GM21619 (cell line): ENCODE results near the gene VWCE.

ENCODE experiments used
- ATAC-seq: cut with Tn5 transposase; IDR thresholded peaks from one replicate; pipeline ENCODE4 v1.9.1; 2021; ENCODE audit not compliant: unreplicated experiment

The VWCE gene, protein sequence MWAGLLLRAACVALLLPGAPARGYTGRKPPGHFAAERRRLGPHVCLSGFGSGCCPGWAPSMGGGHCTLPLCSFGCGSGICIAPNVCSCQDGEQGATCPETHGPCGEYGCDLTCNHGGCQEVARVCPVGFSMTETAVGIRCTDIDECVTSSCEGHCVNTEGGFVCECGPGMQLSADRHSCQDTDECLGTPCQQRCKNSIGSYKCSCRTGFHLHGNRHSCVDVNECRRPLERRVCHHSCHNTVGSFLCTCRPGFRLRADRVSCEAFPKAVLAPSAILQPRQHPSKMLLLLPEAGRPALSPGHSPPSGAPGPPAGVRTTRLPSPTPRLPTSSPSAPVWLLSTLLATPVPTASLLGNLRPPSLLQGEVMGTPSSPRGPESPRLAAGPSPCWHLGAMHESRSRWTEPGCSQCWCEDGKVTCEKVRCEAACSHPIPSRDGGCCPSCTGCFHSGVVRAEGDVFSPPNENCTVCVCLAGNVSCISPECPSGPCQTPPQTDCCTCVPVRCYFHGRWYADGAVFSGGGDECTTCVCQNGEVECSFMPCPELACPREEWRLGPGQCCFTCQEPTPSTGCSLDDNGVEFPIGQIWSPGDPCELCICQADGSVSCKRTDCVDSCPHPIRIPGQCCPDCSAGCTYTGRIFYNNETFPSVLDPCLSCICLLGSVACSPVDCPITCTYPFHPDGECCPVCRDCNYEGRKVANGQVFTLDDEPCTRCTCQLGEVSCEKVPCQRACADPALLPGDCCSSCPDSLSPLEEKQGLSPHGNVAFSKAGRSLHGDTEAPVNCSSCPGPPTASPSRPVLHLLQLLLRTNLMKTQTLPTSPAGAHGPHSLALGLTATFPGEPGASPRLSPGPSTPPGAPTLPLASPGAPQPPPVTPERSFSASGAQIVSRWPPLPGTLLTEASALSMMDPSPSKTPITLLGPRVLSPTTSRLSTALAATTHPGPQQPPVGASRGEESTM

DNA sequence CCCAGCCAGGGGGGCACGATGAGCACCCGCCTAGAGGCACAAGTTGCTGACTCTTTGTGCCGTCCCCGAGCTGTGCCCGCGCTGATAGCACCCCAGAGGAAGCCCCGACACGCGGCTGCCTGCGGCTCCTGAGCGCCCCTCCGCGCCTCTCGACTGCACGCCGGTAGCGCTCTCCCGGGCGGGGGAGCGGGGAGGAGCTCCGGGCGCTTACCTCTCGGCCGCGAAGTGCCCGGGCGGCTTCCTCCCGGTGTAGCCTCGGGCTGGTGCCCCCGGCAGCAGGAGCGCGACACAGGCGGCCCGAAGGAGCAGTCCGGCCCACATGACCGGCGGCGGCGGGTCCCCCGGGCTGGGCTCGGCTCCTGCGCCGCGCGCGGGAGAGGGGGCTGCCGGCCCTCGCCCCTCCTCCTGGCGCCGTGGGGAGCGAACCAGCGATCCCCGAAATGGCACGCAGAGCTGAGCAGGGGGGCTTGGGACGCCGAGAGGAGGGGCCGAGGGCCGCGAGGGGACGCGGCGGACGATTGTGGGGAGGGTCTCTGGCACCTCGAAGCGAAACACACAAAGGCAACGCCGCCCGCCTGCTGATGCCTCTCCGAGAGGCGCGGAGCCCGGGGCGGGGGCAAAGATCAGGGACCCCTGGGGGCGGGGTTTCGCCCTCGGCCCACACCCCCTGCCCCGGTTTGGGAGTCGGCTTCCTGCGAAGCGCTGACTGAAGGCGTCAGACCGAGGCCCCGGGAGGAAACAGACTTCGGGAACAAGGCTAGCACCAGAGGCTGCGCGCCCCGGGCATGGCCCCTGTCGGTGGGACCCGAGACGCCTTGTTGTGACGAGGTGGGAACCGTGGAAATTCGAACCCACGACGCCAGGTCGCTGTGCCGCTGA lies at the start of gene VWCE:
Gene VWCE, minus strand, starts transcription at position 600 of the 879 bp plus-strand sequence. Its CDS starts 279 bp downstream, at position 321.
- ATAC-seq = peak; percentile 63

DNA sequence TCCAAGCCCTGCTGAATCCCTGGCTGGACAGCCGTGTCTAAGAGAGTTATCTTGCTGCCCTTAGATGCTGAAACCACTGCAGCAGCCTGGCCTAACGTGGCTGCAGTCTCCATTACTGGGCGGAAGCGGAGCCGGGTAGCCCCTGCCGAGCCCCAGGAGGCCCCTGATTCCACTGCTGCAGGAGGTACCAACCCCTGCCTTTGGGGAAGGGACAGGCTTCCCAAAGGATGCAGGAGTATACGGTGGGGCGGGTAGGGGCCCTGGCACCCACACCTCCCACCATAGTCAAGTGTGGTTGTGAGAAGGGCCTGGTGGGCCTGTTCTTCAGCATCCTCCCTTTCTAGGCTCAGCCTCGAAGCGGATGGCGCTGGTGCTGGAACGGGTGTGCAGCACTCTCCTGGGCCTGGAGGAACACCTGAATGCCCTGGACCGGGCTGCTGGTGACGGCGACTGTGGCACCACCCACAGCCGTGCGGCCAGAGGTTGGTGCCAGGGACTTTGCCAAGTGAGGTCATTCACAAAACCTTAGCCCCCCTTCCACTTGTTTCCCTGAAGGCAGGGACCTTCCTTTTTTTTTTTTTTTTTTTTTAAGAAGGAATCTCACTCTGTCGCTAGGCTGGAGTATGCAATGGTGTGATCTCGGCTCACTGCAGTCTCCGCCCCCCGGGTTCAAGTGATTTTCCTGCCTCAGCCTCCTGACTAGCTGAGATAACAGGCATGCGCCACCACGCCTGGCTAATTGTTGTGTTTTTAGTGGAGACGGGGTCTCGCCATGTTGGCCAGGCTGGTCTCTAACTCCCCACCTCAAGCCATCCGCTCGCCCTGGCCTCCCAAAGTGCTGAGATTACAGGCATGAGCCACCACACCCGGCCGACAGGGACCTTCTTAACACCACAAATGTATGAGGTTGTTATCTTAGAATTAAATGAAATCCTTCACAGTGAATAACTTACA lies 49.0 kb upstream of the VWCE start:
- ATAC-seq = no peak

DNA sequence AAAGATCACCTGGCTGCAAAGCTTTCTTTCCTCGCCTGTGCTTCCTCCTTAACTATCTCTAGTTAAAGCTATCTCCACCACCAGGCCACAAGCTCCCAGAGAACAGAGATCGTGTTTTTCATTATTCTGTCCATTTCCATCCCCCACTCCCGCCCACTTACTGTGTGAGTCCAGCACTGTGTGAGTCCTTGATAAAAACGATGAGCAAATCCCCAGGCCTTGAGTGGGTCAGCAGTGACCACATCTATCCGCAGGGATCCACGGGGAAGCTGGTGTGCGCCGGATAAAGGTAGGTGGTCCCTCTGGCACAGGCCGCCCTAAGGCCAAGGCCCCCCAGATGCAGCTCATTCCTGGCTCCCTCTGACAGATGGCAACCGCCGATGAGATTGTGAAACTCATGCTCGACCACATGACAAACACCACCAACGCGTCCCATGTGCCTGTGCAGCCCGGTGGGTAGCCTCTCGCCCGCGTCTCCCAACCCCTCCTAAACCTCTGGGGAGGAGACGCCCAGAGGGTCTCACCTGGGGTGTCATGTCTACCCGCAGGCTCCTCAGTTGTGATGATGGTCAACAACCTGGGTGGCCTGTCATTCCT lies 47.2 kb upstream of the VWCE start:
- no peak for ATAC-seq

DNA sequence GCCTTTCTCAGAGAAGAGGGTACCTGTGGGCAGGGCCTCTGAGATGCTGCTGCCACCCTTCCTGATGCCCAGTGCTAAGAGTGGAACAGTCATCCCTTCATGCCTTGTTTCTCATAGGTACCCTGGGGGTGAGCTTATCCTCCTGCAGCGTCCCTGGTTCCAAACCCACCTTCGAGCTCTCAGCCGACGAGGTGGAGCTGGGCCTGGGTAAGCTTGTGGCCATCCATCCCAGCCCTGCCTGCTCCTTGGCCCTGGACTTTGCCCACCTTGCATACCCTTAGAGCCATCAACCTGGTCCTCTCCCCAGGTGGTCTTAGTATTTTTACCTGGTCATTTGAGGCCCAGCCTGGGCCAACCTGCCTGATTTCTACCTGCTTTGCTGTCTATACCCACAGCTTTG lies 46.6 kb upstream of the VWCE start:
- ATAC-seq = no peak

DNA sequence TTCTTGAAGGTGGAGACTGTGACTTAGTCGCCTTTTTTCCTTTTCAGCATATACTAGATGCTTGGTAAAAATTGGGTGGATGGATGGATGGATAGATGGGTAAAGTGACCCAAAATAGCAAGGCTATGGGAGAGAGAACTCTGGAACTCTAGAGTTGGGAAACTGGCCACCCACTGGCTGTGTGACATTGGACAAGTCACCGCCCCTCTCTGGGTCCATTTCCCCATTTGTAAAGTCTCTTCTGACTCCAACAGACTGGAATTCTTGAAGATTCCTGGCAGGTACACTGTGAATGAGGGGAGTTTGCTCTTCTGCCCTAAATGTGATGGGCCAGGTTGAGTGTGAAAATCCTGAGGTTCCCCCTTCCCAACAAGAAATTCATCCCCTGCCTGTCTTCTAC lies 45.9 kb upstream of the VWCE start:
- no peak for ATAC-seq

DNA sequence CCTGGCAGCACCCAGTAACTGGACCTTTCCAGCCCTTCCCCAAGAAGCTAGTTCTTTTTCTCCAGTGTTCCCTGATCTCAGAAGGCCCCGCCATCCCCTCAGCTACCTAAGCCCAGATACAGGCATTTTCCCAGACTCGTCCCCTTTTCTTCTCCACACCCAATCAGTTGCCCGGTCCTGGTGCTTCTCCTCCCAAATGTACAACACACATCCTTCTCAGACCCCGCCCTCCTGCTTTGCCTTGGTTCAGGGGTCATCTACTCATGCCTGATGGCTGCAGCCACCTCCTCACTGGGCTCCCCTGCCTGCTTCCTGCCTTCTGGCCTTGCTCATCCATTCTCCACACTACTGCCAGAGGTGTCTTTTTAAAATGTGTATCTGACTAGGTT lies 44.4 kb upstream of the VWCE start:
- ATAC-seq = no peak

DNA sequence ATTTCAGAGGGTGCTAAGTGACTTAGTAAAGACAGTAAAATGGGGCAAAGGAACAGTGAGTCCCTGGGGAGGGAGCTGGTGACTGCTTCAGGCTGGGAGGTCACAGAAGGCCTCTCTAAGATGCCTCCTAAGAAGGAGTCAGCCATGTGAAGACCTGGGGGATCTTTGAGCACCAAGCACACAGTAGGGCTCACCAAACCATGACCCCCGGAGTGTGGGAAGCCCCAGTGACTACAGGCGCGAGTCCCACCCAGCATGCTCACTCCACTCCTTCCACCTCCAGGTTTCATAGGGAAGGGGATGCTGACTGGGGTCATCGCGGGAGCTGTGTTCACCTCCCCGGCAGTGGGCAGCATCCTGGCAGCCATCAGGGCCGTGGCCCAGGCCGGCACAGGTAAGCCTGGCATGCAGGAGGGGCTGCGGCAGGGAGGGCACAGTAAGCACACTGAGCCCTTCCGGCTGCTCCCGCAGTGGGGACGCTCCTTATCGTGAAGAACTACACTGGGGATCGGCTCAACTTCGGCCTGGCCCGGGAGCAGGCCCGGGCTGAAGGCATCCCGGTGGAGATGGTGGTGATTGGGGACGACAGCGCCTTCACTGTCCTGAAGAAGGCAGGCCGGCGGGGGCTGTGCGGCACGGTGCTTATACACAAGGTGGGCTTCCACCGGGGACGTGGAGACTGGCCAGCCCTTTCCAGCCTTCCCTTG lies 43.8 kb upstream of the VWCE start:
- no peak for ATAC-seq

DNA sequence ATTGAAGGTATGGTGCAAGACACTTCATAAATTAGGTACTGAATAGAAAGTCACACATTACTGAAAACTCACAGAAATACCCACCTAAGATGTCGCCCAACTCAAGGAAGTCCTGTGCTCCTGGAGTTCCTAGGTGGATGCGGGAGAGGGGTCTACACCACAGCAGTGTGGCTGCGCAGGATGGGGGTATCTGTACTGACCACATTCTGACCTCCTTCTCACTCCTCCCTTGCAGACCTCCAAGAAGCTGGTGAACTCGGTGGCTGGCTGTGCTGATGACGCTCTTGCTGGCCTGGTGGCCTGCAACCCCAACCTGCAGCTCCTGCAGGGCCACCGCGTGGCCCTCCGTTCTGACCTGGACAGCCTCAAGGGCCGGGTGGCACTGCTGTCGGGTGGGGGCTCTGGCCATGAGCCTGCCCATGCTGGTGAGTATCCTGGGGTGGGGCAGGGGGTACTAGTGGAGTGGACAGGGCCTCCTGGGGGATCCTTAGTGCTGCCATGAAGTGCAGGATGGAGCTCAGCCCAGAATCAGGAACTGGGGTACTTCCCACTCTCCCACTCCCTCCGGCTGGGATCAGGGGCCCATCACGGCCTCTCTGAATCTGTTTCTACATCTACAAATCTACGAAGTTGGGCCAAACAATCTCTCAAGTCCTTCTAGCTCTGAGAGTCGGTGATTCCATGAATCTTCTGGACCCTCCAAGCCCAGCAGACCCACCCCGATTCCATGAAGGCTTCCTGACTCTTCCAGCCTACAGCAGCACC lies 42.8 kb upstream of the VWCE start:
- ATAC-seq = no peak

DNA sequence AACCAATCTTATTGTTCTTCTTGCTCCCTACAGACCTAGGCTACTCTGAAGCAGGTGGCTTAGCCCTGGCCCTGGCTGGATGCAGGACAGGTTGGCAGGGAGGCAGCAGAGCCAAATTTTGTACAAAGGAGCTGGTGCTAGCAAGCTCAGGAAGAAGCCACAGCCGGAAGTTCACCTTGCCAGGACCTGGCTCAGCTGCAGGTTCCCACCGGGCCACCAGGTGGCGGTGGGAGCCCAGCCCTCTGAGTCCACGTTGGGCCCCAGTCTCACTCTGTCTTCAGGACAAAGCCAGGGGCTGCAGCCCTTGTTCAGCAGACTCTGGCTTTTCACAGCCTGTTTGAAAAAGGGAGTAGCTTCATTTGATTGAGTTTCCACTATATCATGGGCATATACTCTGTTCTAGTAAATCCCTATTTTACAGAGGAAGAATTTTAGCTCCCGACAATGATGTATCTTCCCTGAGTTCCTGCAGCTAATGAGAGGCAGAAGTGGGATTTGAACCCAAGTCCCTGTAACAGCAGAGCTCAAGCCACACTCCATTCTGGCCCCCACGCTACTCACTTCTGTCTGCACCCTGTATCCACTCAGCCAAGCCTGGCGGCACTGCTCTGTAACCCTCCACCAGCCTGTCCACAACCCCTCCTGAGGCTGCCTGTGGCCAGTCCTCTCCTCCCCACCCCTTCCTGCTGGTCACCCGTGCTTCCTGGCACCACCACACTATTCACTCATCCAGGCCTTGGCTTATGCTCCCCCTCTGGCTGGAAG lies 41.2 kb upstream of the VWCE start:
- peak; percentile 44 for ATAC-seq

DNA sequence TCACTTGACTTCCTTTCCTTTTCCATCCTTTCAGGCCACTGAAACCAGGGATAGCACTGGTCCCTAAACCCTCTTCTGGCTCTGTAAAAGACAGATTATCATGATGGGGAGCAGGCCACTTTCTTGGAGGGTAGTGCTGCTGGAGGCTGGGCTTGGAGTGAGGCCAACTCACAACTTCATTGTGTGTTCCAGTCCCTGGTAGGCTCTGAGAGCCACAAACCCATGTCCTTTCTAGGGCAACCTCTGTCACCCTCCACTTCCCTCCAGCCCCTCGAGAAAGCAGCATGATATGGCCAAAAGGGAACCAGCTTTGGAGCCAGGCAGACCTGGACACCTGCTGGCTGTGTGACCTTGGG lies 40.2 kb upstream of the VWCE start:
- ATAC-seq = no peak

DNA sequence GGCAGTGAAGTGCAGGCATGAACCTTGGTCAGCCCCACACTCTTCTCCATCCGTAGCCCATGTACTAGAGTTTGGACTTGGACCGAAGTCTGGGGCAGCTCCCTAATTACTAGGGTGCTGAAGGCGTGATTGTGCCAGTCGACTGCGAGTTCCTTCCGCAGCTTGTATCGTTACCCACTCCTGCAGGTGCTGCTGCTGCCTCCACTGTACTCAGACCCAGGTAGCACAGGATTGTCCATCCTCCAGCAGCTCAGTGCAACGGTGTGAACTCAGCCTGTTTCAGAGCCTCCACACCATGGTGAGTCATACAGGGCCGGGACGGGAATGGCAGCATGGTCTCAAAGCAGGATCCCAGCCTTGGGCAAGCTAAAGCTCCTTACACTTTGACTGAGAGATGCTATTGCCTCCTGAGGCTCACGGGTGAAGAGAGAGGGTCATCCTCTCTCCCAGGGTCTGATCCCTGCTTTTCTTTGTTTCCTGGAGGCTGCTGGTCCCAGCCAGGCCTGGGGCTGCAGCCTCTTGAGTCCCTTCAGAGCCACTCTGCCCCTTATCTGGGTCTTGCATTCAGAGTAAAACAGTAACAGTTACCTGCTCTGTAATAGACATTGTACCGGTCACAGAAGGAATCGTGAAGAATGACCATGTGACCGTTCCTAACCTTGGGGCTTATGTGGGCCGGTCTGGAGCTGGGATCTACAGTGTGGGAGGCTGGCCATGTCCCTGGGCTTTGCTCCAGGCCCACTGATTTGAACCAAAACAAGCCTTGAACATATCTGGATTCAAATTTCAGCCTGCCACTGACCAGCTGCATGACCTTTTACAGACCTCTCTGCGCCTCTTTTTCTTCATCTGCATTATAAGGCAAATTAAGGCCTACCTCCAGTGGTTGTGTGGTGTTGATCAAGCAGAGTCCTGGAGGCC lies 39.6 kb upstream of the VWCE start:
- no peak for ATAC-seq

DNA sequence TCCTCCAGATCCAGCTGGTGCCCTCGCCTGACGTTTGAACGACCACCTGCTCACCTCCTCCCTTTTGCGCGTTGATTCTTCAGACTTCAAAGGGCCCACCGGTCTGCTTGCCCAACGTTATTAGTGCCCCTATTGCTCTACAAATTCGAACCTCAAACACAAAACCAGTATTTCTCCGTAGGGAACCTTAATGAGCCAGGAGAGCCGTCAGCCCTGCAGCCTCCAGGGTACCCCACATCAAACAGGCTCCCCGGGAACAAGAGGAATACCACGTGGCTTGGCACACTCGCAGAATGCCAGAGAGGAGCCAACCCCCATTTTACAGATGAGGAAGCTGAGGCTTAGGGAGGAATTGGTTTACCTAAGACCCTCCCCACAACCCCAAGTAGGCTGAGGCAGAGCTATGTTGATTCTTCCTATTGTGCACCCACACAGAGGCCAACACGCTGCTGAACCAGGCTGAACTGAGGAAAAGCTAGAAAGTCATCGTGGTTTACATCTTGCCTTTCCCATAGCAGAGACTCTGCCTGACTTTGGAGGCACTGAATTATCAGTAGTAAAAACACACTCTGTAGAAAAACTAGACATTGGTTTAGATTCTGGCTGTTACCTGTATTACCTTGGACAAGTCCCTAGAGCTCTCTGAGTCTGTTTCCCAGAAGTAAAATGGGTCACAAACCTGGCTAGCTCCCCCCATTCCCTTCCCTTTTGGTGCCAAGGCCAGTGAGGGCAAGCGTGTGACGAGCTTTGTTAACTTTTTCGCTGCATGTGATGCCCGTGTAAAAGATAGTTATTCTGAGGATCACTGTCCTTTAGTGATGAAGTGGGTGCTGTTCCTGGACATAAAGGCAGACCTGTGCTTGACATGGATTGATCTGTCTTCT lies 38.7 kb upstream of the VWCE start:
- no peak for ATAC-seq

DNA sequence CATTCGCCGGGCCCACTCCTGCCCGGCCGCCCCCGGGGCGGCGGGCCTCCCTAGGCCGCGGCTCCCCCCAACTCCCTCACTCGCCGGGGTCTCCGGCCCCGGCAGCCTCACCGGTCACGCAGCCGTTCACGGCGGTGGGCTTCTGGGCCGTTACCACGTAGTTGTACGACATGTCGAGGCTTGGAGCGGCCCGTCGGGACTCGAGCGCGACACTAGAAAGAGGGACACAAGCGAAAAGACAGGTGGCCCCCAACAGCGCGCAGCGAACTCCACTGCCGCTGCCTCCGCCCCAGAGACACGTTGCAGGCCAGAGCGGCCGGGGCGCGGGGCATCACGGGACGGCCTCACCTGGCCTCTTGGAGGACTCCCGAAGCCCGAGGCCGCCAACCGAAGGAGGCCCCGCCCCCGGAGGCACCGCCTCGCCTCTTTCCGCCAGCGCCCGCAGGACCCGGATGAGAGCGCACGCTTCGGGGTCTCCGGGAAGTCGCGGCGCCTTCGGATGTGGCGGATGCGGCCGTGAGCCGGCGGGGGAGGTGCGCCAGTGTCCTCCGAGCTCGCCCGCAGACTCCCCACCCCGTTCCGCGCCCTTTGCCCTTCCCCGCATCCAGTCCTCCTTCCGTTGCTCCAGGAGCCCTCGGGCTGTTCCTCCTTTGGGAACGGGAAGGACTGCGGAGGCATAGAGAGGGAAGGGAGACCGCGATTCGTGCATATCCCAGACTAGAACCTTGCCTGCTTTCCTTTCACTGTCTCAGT lies 37.9 kb upstream of the VWCE start, which contains the start of the genes DDB1 and TKFC:
Gene DDB1, minus strand, starts transcription at position 309 of the 753 bp plus-strand sequence. Its CDS starts 137 bp downstream, at position 172.
Gene TKFC, plus strand, starts transcription at position 432 of the 753 bp plus-strand sequence. CDS start 1,501 bp downstream, outside the sequence.
- ATAC-seq = peak; percentile 91

DNA sequence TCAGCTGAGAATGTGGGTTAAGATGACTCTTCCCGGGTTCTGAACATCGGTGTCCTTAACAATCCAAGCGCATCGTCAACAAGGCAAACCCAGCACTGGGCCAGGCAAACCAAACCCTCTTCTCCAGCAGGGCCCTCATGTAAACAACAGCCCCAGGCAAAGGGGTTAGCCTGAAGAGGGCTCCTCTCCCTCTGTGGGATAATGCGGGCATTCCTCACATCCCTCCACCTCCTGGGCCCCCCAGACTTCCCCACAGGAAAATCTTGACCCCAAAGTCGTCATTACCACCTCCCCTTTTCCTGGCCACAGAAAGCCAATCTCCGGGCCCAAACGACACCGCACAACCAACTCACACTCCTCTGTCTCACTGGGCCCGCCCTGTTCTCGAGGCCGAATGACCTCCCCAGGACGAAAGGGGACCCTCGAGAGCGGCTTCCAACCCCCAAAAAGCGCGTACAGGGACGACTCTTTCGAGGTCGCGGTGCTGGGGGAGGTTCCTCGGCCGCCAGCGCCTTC lies 37.2 kb upstream of the VWCE start:
- ATAC-seq = no peak
